Vagina (tissue), 2 donors: ENCODE measurements around the gene TSC22D3.

Experiments
- CTCF ChIP-seq, 3 experiments: fragments of 450-650 bp in 2 of 3; fragments of 200-600 bp in 1 of 3; sonication (generic) in 1 of 3; IDR thresholded peaks; one replicate each; pipeline ENCODE4 v1.5.1; 2017 to 2019; ENCODE audit warnings: antibody characterized with exemption in 3 of 3, mild to moderate bottlenecking in 2 of 3, moderate library complexity in 2 of 3
- POLR2A ChIP-seq, 2 donors: fragments of 450-650 bp; IDR thresholded peaks; one replicate each; pipeline ENCODE4 v1.6.1; 2017; ENCODE audit warnings: antibody characterized with exemption in 2 of 2, mild to moderate bottlenecking in 2 of 2, moderate library complexity in 2 of 2

DNA sequence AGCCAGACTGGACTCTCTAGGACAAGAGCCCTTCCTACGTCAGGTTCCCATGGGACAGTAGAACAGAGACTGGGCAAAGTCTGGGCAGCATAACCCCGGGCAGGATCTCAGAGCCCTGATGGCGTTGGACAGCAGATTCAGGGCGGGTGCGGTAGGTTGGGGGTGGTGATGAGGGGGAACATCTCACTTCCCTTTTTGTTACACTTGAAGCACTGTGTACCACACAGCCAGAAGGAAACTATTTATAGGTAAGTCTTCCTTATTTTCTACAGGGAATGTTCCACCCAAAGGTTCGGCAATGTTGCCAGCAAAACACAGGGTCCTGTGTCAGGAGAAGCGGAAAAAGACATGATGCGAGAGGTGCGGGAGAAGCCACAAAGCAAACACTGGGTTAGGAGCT, 54.3 kb downstream of the TSC22D3 start:
- TF ChIP-seq CTCF (IDR thresholded peaks at IDR 0.05), result no peak
- no peak for TF ChIP-seq POLR2A (IDR thresholded peaks at IDR 0.05)
